ENCODE data around the gene COPS8. TPM values are rescaled to one million over a fixed set of nuclear protein-coding genes. Genes with fewer than 3 reads are reported as not detected.

COPS8 gene
- total RNA-seq, 1 donor from 2014 or later: 46.9 TPM

- Histone ChIP-seq H3K27me3 (no peaks in the 10 kb centered on the region), H3K36me3 (no peaks in the 10 kb centered on the region), H3K4me1 (peaks cover 16% of the 10 kb centered on the region), H3K9me3 (no peaks in the 10 kb centered on the region), H3K27ac (no peak overlapping the region), H3K4me3 (no peak overlapping the region)
- no peak for DNase-seq (ENCODE audit: extremely low spot score in 2 of 2)
- intact Hi-C loops (cut with DNase I): no loop called here
- TF ChIP-seq CTCF (IDR thresholded peaks at IDR 0.05): no peak
Measured at GRCh38 chr2:237083026-237083425, 2.7 kb upstream of the COPS8 start.

- intact Hi-C loops (cut with DNase I): no loop called here
- no peak overlapping the region for H3K27ac ChIP-seq
- H3K4me1 ChIP-seq: peaks cover 16% of the 10 kb centered on the region
- DNase-seq (ENCODE audit: extremely low spot score in 2 of 2): no peak
- no peaks in the 10 kb centered on the region for H3K9me3 ChIP-seq
- peak overlapping the region in 1 of 2 donors; percentile 78 for H3K4me3 ChIP-seq
- TF ChIP-seq POLR2AphosphoS5 (IDR thresholded peaks at IDR 0.05; ENCODE audit: insufficient read depth in 1 of 2, low read depth in 1 of 2) (no peak), POLR2A (IDR thresholded peaks at IDR 0.05) (no peak), CTCF (IDR thresholded peaks at IDR 0.05) (no peak)
- H3K36me3 ChIP-seq: no peaks in the 10 kb centered on the region
- H3K27me3 ChIP-seq: no peaks in the 10 kb centered on the region
Measured at GRCh38 chr2:237084444-237084843, 1.2 kb upstream of the COPS8 start.

- no peak for TF ChIP-seq POLR2A (IDR thresholded peaks at IDR 0.05)
- TF ChIP-seq CTCF (IDR thresholded peaks at IDR 0.05): no peak
- TF ChIP-seq POLR2AphosphoS5 (IDR thresholded peaks at IDR 0.05; ENCODE audit: insufficient read depth in 1 of 2, low read depth in 1 of 2): no peak
- intact Hi-C loops (cut with DNase I): no loop called here
- peak overlapping the region; percentile 79 for H3K27ac ChIP-seq
- H3K27me3 ChIP-seq: no peaks in the 10 kb centered on the region
- H3K4me3 ChIP-seq: no peak overlapping the region
- H3K4me1 ChIP-seq: peaks cover 44% of the 10 kb centered on the region
- H3K36me3 ChIP-seq: peaks cover 0 to 15% of the 10 kb centered on the region in 2 donors
- no peak for DNase-seq (ENCODE audit: extremely low spot score in 2 of 2)
- H3K9me3 ChIP-seq: no peaks in the 10 kb centered on the region
Measured at GRCh38 chr2:237090906-237091305, 5.2 kb downstream of the COPS8 start.

- peaks cover 0 to 15% of the 10 kb centered on the region in 2 donors for H3K36me3 ChIP-seq
- no peaks in the 10 kb centered on the region for H3K9me3 ChIP-seq
- H3K4me3 ChIP-seq: no peak overlapping the region
- intact Hi-C loops (cut with DNase I): no loop called here
- DNase-seq (ENCODE audit: extremely low spot score in 2 of 2): no peak
- no peaks in the 10 kb centered on the region for H3K27me3 ChIP-seq
- peaks cover 37% of the 10 kb centered on the region for H3K4me1 ChIP-seq
- H3K27ac ChIP-seq: peak overlapping the region; percentile 79
- TF ChIP-seq CTCF (IDR thresholded peaks at IDR 0.05): no peak
- peak in 1 of 2 donors; percentile 42 for TF ChIP-seq POLR2AphosphoS5 (IDR thresholded peaks at IDR 0.05; ENCODE audit: insufficient read depth in 1 of 2, low read depth in 1 of 2)
Measured at GRCh38 chr2:237091779-237092436, 6.2 kb downstream of the COPS8 start.

GRCh38 chr2:237092506-237092905 lies 6.8 kb downstream of the COPS8 start:
- Histone ChIP-seq H3K4me3 (no peak overlapping the region), H3K4me1 (peaks cover 35% of the 10 kb centered on the region), H3K27ac (peak overlapping the region; percentile 79), H3K36me3 (peaks cover 0 to 18% of the 10 kb centered on the region in 2 donors), H3K9me3 (no peaks in the 10 kb centered on the region), H3K27me3 (no peaks in the 10 kb centered on the region)
- intact Hi-C loops (cut with DNase I): no loop called here
- no peak for DNase-seq (ENCODE audit: extremely low spot score in 2 of 2)
- no peak for TF ChIP-seq CTCF (IDR thresholded peaks at IDR 0.05)
- no peak for TF ChIP-seq POLR2AphosphoS5 (IDR thresholded peaks at IDR 0.05; ENCODE audit: insufficient read depth in 1 of 2, low read depth in 1 of 2)
- TF ChIP-seq POLR2A (IDR thresholded peaks at IDR 0.05): no peak
